Vagina (tissue), 2 donors: Measurements from ENCODE around the gene GRB2. TPM values are rescaled to one million over a fixed set of nuclear protein-coding genes. Genes with fewer than 3 reads are reported as not detected.
"Not testable (repeated sequence)": the region's sequence is repeated elsewhere in the genome, so short reads cannot be mapped to it uniquely, and the experiment has no call there.

Experiments
- DNase-seq, 2 donors: peaks; one replicate each; pipeline ENCODE4 v3.0.0-alpha.2; 2017; ENCODE audit errors: extremely low spot score in 2 of 2
- H3K27ac ChIP-seq: fragments of 200-600 bp; sonication (generic); one replicate; pipeline ENCODE4 v1.5.1; 2019
- H3K27me3 ChIP-seq: fragments of 200-600 bp; sonication (generic); one replicate; pipeline ENCODE4 v1.5.1; 2019
- H3K36me3 ChIP-seq, 2 donors: fragments of 200-600 bp; sonication (generic); one replicate each; pipeline ENCODE4 v1.5.1; 2017 to 2019
- H3K4me1 ChIP-seq: fragments of 200-600 bp; sonication (generic); one replicate; pipeline ENCODE4 v1.5.1; 2019
- H3K4me3 ChIP-seq, 2 donors: fragments of 200-600 bp; sonication (generic); 1 replicate in 1 of 2; 2 replicates in 1 of 2; pipeline ENCODE4 v1.5.1; 2016 to 2019
- H3K9me3 ChIP-seq: fragments of 200-600 bp; sonication (generic); one replicate; pipeline ENCODE4 v1.5.1; 2019
- POLR2A ChIP-seq, 2 donors: fragments of 450-650 bp; IDR thresholded peaks; one replicate each; pipeline ENCODE4 v1.6.1; 2017; ENCODE audit warnings: antibody characterized with exemption in 2 of 2, mild to moderate bottlenecking in 2 of 2, moderate library complexity in 2 of 2
- POLR2AphosphoS5 ChIP-seq, 2 donors: sonication (generic); formaldehyde crosslinking; IDR thresholded peaks; one replicate each; pipeline ENCODE4 v1.9.0; 2017; ENCODE audit warnings: antibody characterized with exemption in 2 of 2, mild to moderate bottlenecking in 2 of 2, low read depth in 1 of 2; ENCODE audit not compliant: insufficient read depth in 1 of 2
- intact Hi-C: fragments of 100-400 bp; cut with DNase I; formaldehyde crosslinking; loops from one replicate; pipeline ENCODE4 v1.15.1; 2023
- total RNA-seq: library from RNA; depleted of rRNA; stranded (reverse); fragments of >200 nt; gene quantifications from one replicate; pipeline ENCODE4 v1.2.3, GENCODE V29; 2016
- TF ChIP-seq, protein P1 (sequence below), 3 experiments: fragments of 450-650 bp in 2 of 3; fragments of 200-600 bp in 1 of 3; sonication (generic) in 1 of 3; IDR thresholded peaks; one replicate each; pipeline ENCODE4 v1.5.1; 2017 to 2019; ENCODE audit warnings: antibody characterized with exemption in 3 of 3, mild to moderate bottlenecking in 2 of 3, moderate library complexity in 2 of 3

Gene GRB2
- total RNA-seq, 1 donor from 2014 or later: 71.9 TPM

DNA sequence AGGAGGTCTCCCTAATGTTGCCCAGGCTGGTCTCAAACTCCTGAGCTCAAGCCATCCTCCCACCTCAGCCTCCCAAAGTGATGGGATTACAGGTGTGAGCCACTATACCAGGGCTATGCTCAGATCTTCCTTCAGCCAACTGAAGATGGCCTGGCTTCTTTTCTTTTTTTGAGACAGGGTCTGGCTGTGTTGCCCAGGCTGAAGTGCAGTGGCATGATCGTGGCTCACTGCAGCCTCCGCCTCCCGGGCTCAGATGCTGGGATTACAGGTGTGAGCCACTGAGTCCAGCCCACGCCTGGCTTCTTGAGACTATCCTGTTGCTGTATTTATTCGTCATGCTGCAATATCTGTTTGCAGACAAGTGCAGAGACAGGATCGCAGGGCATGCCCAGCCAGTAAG lies 120.4 kb downstream of the GRB2 start:
- peaks cover 7% of the 10 kb centered on the region for H3K4me1 ChIP-seq
- H3K27ac ChIP-seq: no peak overlapping the region
- intact Hi-C loops: no loop called here
- H3K4me3 ChIP-seq: no peak overlapping the region
- no peaks in the 10 kb centered on the region for H3K9me3 ChIP-seq
- no peak for DNase-seq
- no peaks in the 10 kb centered on the region for H3K27me3 ChIP-seq
- H3K36me3 ChIP-seq: peaks cover 0 to 4% of the 10 kb centered on the region in 2 donors
- TF ChIP-seq, protein P1, sequence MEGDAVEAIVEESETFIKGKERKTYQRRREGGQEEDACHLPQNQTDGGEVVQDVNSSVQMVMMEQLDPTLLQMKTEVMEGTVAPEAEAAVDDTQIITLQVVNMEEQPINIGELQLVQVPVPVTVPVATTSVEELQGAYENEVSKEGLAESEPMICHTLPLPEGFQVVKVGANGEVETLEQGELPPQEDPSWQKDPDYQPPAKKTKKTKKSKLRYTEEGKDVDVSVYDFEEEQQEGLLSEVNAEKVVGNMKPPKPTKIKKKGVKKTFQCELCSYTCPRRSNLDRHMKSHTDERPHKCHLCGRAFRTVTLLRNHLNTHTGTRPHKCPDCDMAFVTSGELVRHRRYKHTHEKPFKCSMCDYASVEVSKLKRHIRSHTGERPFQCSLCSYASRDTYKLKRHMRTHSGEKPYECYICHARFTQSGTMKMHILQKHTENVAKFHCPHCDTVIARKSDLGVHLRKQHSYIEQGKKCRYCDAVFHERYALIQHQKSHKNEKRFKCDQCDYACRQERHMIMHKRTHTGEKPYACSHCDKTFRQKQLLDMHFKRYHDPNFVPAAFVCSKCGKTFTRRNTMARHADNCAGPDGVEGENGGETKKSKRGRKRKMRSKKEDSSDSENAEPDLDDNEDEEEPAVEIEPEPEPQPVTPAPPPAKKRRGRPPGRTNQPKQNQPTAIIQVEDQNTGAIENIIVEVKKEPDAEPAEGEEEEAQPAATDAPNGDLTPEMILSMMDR (IDR thresholded peaks at IDR 0.05): no peak
- TF ChIP-seq POLR2AphosphoS5 (IDR thresholded peaks at IDR 0.05; ENCODE audit: insufficient read depth in 1 of 2, low read depth in 1 of 2) (no peak), POLR2A (IDR thresholded peaks at IDR 0.05) (no peak)

DNA sequence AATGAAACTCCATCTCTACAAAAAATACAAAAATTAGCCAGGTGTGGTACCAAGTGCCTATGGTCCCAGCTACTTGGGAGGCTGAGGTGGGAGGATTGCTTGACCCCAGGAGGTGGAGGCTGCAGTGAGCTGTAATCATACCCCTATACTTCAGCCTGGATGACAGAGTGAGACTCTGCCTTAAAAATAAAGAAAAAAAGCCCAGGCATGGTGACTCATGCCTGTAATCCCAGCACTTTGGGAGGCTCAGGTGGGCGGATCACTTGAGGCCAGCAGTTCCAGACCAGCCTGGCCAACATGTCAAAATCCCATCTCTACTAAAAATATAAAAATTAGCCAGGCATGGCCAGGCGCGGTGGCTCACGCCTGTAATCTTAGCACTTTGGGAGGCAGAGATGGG lies 125.3 kb downstream of the GRB2 start:
- not testable (repeated sequence) for H3K36me3 ChIP-seq

GRCh38 chr17:75277664-75278071 lies 127.8 kb downstream of the GRB2 start:
- no peaks in the 10 kb centered on the region for H3K27me3 ChIP-seq
- no peaks in the 10 kb centered on the region for H3K9me3 ChIP-seq
- H3K36me3 ChIP-seq: peaks cover 0 to 4% of the 10 kb centered on the region in 2 donors
- intact Hi-C loops: no loop called here
- TF ChIP-seq POLR2AphosphoS5 (IDR thresholded peaks at IDR 0.05; ENCODE audit: insufficient read depth in 1 of 2, low read depth in 1 of 2) (no peak), POLR2A (IDR thresholded peaks at IDR 0.05) (no peak)
- TF ChIP-seq, protein P1 (IDR thresholded peaks at IDR 0.05): no peak
- no peak for DNase-seq
- H3K4me3 ChIP-seq: no peak overlapping the region
- H3K4me1 ChIP-seq: peaks cover 2% of the 10 kb centered on the region
- H3K27ac ChIP-seq: no peak overlapping the region

More for the DNA sequence above, 125.3 kb downstream of the GRB2 start:
- H3K4me3 ChIP-seq, H3K4me1 ChIP-seq, H3K27ac ChIP-seq, H3K9me3 ChIP-seq, intact Hi-C loops, H3K27me3 ChIP-seq, DNase-seq: not testable (repeated sequence)

GRCh38 chr17:75273977-75274708 lies 131.3 kb downstream of the GRB2 start:
- peaks cover 23% of the 10 kb centered on the region for H3K4me1 ChIP-seq
- no peaks in the 10 kb centered on the region for H3K9me3 ChIP-seq
- no peaks in the 10 kb centered on the region for H3K36me3 ChIP-seq
- no peak overlapping the region for H3K4me3 ChIP-seq
- no peak for DNase-seq
- H3K27ac ChIP-seq: no peak overlapping the region
- TF ChIP-seq, protein P1 (IDR thresholded peaks at IDR 0.05): no peak
- TF ChIP-seq POLR2A (IDR thresholded peaks at IDR 0.05): no peak
- TF ChIP-seq POLR2AphosphoS5 (IDR thresholded peaks at IDR 0.05; ENCODE audit: insufficient read depth in 1 of 2, low read depth in 1 of 2): no peak
- no peaks in the 10 kb centered on the region for H3K27me3 ChIP-seq
- intact Hi-C loops: no loop called here

GRCh38 chr17:75272848-75273184 lies 132.7 kb downstream of the GRB2 start:
- intact Hi-C loops: no loop called here
- Histone ChIP-seq H3K36me3 (no peaks in the 10 kb centered on the region), H3K9me3 (no peaks in the 10 kb centered on the region), H3K4me3 (no peak overlapping the region), H3K27me3 (no peaks in the 10 kb centered on the region), H3K27ac (no peak overlapping the region), H3K4me1 (peaks cover 23% of the 10 kb centered on the region)
- DNase-seq: no peak
- TF ChIP-seq, protein P1 (IDR thresholded peaks at IDR 0.05): no peak
- no peak for TF ChIP-seq POLR2A (IDR thresholded peaks at IDR 0.05)
- no peak for TF ChIP-seq POLR2AphosphoS5 (IDR thresholded peaks at IDR 0.05; ENCODE audit: insufficient read depth in 1 of 2, low read depth in 1 of 2)
